GM19468 (cell line): Measurements from ENCODE around the gene TP53TG3B.
"Not testable (repeated sequence)": the region's sequence is repeated elsewhere in the genome, so short reads cannot be mapped to it uniquely, and the experiment has no call there.

ENCODE experiments used
- ATAC-seq: cut with Tn5 transposase; IDR thresholded peaks from one replicate; pipeline ENCODE4 v1.9.1; 2021; ENCODE audit warnings: mild to moderate bottlenecking, moderate library complexity, moderate number of reproducible peaks; ENCODE audit not compliant: unreplicated experiment; ENCODE audit errors: extremely low read depth

The TP53TG3B gene

GRCh38 chr16:33360541-33360940 is at the start of gene TP53TG3B:
TSS of gene TP53TG3B (plus strand) at chr16:33360841. CDS start at chr16:33360909, 68 bp downstream.
- not testable (repeated sequence) for ATAC-seq

- ATAC-seq: not testable (repeated sequence)
Observed at GRCh38 chr16:33336226-33337012, 24.2 kb upstream of the TP53TG3B start.

GRCh38 chr16:33337627-33338542 is 22.8 kb upstream of the TP53TG3B start:
- ATAC-seq: not testable (repeated sequence)

GRCh38 chr16:33338543-33338951 is 22.1 kb upstream of the TP53TG3B start:
- ATAC-seq: not testable (repeated sequence)

GRCh38 chr16:33339093-33340061 is 21.3 kb upstream of the TP53TG3B start:
- ATAC-seq: not testable (repeated sequence)
